GM10248 (cell line): ENCODE results near the gene ABCB4.

Experiments
- CTCF ChIA-PET: fragments of 300-600 bp; sonication (Branson Sonifier 250); formaldehyde crosslinking; extraction: SDS; loops from one replicate; lab custom pipeline; 2021; ENCODE audit warnings: antibody characterized with exemption; lab: Yijun Ruan, JAX
- POLR2A ChIA-PET: fragments of 350-650 bp; sonication (Branson Sonifier 250); formaldehyde crosslinking; extraction: SDS; loops from one replicate; lab custom pipeline; 2020; ENCODE audit warnings: antibody characterized with exemption; lab: Yijun Ruan, JAX
- DNase-seq: peaks from one replicate; pipeline ENCODE4 v3.0.0; 2012; ENCODE audit errors: extremely low spot score
- CTCF ChIP-seq: IDR thresholded peaks from 2 replicates; pipeline ENCODE4 v1.5.1; 2012; ENCODE audit warnings: mild to moderate bottlenecking, low read depth; ENCODE audit errors: extremely low read depth, missing control alignments, control extremely low read depth

The ABCB4 gene

GRCh38 chr7:87447116-87447635 lies 28.3 kb downstream of the ABCB4 start:
- TF ChIP-seq CTCF: no peak
- no peak for DNase-seq
- ChIA-PET POLR2A (no interaction called here), CTCF (interaction anchor here (1.1 to 1.3 kb wide), 2 partner anchors 9 to 12 kb away, joined by 4 read pairs; no protein-coding TSS in a partner anchor)

GRCh38 chr7:87445897-87446296 lies 29.6 kb downstream of the ABCB4 start:
- CTCF ChIA-PET: interaction anchor here (1.7 kb wide), 1 partner anchor 28 kb away, joined by 3 read pairs; no protein-coding TSS in a partner anchor
- TF ChIP-seq CTCF: no peak
- POLR2A ChIA-PET: no interaction called here
- DNase-seq: peak; percentile 25

GRCh38 chr7:87435546-87435945 lies 39.9 kb downstream of the ABCB4 start:
- ChIA-PET CTCF (interaction anchor here (1.2 to 4.6 kb wide), 5 partner anchors 9 to 23 kb away, joined by 3 to 23 read pairs (median 4); no protein-coding TSS in a partner anchor), POLR2A (no interaction called here)
- no peak for TF ChIP-seq CTCF
- no peak for DNase-seq

- TF ChIP-seq CTCF: no peak
- ChIA-PET CTCF (interaction anchor here (4.6 kb wide), 1 partner anchor 17 kb away, joined by 23 read pairs; no protein-coding TSS in a partner anchor), POLR2A (no interaction called here)
- no peak for DNase-seq
Observed at GRCh38 chr7:87432536-87432935, 42.9 kb downstream of the ABCB4 start.

GRCh38 chr7:87427288-87427687 lies 48.2 kb downstream of the ABCB4 start:
- DNase-seq: no peak
- TF ChIP-seq CTCF: no peak
- CTCF ChIA-PET: interaction anchor here (1.2 to 4.3 kb wide), 4 partner anchors 9 to 115 kb away, joined by 3 to 19 read pairs (median 11); no protein-coding TSS in a partner anchor
- POLR2A ChIA-PET: no interaction called here

- DNase-seq: no peak
- ChIA-PET CTCF (interaction anchor here (4.3 kb wide), 1 partner anchor 11 kb away, joined by 18 read pairs; no protein-coding TSS in a partner anchor), POLR2A (no interaction called here)
- no peak for TF ChIP-seq CTCF
Observed at GRCh38 chr7:87426160-87426559, 49.3 kb downstream of the ABCB4 start.
